ENCODE measurements around the gene DUSP7. TPM values are rescaled to one million over a fixed set of nuclear protein-coding genes. Genes with fewer than 3 reads are reported as not detected.

The DUSP7 gene
- total RNA-seq, 2 donors from 2014 or later: 9.1 to 34.0 TPM

DNA sequence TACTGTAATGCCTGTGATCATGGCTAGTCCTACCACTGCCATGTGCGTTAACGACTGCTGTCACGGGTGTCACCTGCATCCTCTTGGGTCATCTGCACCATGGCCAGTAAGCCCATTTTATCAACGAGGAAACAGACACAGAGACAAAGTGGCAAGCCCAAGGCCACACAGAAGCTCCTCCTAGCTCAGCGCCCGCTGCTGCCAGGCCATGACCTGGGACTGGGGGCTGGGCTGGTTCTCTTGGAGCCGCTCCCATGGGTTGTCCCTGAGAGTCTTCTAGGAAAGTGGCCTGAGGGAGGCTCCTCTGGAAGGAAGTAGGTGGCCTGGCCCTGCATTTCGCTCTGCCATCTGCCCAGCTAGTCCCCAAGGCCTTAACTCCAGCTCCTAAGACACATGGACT lies 4.9 kb downstream of the DUSP7 start:
- TF ChIP-seq POLR2AphosphoS5 (IDR thresholded peaks at IDR 0.05): no peak
- no peak for TF ChIP-seq POLR2A (IDR thresholded peaks at IDR 0.05)
- TF ChIP-seq, protein P1, sequence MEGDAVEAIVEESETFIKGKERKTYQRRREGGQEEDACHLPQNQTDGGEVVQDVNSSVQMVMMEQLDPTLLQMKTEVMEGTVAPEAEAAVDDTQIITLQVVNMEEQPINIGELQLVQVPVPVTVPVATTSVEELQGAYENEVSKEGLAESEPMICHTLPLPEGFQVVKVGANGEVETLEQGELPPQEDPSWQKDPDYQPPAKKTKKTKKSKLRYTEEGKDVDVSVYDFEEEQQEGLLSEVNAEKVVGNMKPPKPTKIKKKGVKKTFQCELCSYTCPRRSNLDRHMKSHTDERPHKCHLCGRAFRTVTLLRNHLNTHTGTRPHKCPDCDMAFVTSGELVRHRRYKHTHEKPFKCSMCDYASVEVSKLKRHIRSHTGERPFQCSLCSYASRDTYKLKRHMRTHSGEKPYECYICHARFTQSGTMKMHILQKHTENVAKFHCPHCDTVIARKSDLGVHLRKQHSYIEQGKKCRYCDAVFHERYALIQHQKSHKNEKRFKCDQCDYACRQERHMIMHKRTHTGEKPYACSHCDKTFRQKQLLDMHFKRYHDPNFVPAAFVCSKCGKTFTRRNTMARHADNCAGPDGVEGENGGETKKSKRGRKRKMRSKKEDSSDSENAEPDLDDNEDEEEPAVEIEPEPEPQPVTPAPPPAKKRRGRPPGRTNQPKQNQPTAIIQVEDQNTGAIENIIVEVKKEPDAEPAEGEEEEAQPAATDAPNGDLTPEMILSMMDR (IDR thresholded peaks at IDR 0.05): no peak
- Histone ChIP-seq H3K4me3 (no peak overlapping the region), H3K27me3 (replicated peaks; ENCODE audit: insufficient read depth) (no peaks in the 10 kb centered on the region), H3K27ac (peak overlapping the region in 1 of 2 donors; percentile 81), H3K36me3 (peaks cover 5 to 8% of the 10 kb centered on the region in 2 donors), H3K9me3 (no peaks in the 10 kb centered on the region), H3K4me1 (replicated peaks) (peaks cover 4% of the 10 kb centered on the region)
- intact Hi-C loops (cut with DNase I): loop anchor here (5.0 to 10.0 kb wide), 2 partner anchors 34 to 93 kb away; no protein-coding TSS in a partner anchor
- 87% methylated on average over 8 of the region's 8 CpGs for WGBS
- no peak for DNase-seq (ENCODE audit: low spot score)

DNA sequence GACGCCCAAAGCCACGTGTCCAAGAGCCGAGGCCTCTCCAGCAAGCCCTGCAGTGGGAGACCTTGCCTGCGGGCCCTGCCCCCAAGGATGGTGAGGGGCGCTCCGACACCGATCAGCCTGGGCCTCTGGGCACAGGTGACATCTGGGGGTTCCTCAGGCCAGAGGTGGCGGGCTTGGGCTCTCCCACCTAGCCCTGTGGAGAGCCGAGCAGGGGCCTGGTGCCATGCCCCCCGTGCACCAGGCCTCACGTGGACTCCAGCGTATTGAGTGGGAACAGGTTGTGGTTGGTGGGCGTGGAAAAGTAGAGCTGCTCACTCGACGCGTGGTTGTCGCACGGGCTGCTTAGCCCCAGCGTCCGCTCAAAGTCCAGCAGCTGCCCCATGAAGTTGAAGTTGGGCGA lies 5.8 kb downstream of the DUSP7 start:
- Histone ChIP-seq H3K4me3 (no peak overlapping the region), H3K27ac (no peak overlapping the region), H3K4me1 (replicated peaks) (peaks cover 4% of the 10 kb centered on the region), H3K9me3 (no peaks in the 10 kb centered on the region), H3K27me3 (replicated peaks; ENCODE audit: insufficient read depth) (no peaks in the 10 kb centered on the region), H3K36me3 (peaks cover 5 to 8% of the 10 kb centered on the region in 2 donors)
- WGBS: 88% methylated on average over 16 of the region's 21 CpGs
- TF ChIP-seq, protein P1 (IDR thresholded peaks at IDR 0.05): no peak
- no peak for TF ChIP-seq POLR2A (IDR thresholded peaks at IDR 0.05)
- no peak for TF ChIP-seq POLR2AphosphoS5 (IDR thresholded peaks at IDR 0.05)
- intact Hi-C loops (cut with DNase I): loop anchor here (5.0 to 10.0 kb wide), 2 partner anchors 33 to 94 kb away; no protein-coding TSS in a partner anchor
- DNase-seq (ENCODE audit: low spot score): no peak

DNA sequence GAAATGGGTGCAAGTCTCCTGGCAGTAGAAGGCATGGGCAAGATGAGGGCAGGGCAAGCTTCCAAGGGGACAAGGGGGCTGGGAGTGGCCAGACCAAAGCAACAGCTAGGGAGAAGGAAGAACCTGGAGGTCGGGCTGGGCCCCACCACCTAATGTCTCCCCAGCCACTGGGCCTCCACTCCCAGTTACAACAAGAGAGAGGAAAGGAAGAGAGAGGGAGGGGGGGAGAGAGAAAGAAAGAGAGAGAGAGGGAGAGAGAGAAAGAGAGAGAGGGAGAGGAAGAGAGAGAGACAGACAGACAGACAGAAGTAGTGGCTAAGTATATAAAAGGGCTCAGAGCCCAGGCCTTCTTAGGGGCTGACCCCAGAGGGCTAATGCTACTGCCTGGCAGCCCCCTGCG lies 6.9 kb downstream of the DUSP7 start:
- no peak for DNase-seq (ENCODE audit: low spot score)
- H3K4me3 ChIP-seq: no peak overlapping the region
- no peak overlapping the region for H3K27ac ChIP-seq
- no peaks in the 10 kb centered on the region for H3K27me3 ChIP-seq (replicated peaks; ENCODE audit: insufficient read depth)
- WGBS: 76% methylated on average over 2 of the region's 2 CpGs
- no peaks in the 10 kb centered on the region for H3K9me3 ChIP-seq
- TF ChIP-seq POLR2A (IDR thresholded peaks at IDR 0.05): no peak
- TF ChIP-seq, protein P1 (IDR thresholded peaks at IDR 0.05): no peak
- no peak for TF ChIP-seq POLR2AphosphoS5 (IDR thresholded peaks at IDR 0.05)
- peaks cover 4% of the 10 kb centered on the region for H3K4me1 ChIP-seq (replicated peaks)
- peaks cover 5 to 8% of the 10 kb centered on the region in 2 donors for H3K36me3 ChIP-seq
- intact Hi-C loops (cut with DNase I): no loop called here

DNA sequence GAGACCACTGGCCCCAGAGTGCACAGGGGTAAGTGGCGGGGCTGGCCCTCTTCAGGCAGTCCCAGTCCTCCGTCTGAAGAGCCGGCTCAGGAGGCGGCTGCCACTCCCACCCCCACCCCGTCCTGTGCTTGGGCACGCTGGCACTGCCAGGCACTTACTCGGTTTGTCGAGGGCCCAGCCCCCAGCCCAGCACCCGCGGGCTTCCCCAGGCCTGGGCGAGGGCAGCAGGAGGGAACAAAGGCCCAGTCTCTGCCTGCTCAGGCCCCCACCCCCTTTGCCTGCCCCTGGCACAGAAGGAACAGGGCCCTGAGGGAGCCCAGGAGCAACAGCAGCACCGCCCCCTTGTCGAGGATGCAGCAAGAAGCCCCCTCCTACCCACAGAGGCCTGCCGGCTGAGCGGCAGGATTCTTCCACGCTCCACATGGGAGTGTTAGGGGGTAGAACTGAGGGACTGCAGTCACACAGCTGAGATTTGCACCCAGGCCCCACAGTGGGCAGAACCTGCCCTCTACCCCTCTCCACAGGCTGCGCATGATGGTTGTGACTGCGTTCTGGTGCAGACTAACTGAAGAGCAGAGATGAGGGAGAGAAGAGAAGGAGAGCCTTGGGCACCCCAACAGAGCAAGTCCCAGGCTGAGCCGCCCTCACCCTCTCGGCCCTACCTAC lies 8.9 kb downstream of the DUSP7 start:
- DNase-seq (ENCODE audit: low spot score): no peak
- TF ChIP-seq POLR2A (IDR thresholded peaks at IDR 0.05) (no peak), POLR2AphosphoS5 (IDR thresholded peaks at IDR 0.05) (no peak)

DNA sequence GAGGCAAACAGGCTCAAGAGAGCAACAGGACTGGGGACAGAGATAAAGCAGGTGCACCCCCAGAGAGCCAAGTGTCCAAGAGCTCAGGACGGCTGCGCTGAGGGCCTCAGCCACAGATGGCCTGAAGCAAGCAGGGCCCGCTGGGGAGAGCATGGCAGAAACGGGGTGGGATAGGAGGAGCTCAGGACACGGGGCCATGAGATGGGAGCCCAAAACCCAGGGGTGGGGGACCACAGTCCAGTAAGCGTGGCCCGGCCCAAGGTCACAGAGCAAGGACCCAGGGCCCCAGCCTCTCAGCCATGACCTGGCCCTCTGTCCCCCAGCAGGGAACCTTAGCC lies 9.5 kb downstream of the DUSP7 start:
- DNase-seq (ENCODE audit: low spot score): no peak
- no peaks in the 10 kb centered on the region for H3K9me3 ChIP-seq
- 81% methylated on average over 7 of the region's 7 CpGs for whole genome bisulfite sequencing
- no peaks in the 10 kb centered on the region for H3K4me1 ChIP-seq (replicated peaks)
- H3K27me3 ChIP-seq (replicated peaks; ENCODE audit: insufficient read depth): no peaks in the 10 kb centered on the region
- TF ChIP-seq POLR2AphosphoS5 (IDR thresholded peaks at IDR 0.05) (no peak), POLR2A (IDR thresholded peaks at IDR 0.05) (no peak)
- TF ChIP-seq, protein P1 (IDR thresholded peaks at IDR 0.05): no peak
- intact Hi-C loops (cut with DNase I): no loop called here
- peaks cover 5 to 8% of the 10 kb centered on the region in 2 donors for H3K36me3 ChIP-seq
- H3K4me3 ChIP-seq: no peak overlapping the region
- no peak overlapping the region for H3K27ac ChIP-seq

More for the DNA sequence above, 8.9 kb downstream of the DUSP7 start:
- H3K4me1 ChIP-seq (replicated peaks): no peaks in the 10 kb centered on the region
- no peak overlapping the region for H3K27ac ChIP-seq
- no peak overlapping the region for H3K4me3 ChIP-seq
- no peaks in the 10 kb centered on the region for H3K9me3 ChIP-seq
- 60% methylated on average over 18 of the region's 20 CpGs for WGBS
- H3K27me3 ChIP-seq (replicated peaks; ENCODE audit: insufficient read depth): no peaks in the 10 kb centered on the region
- H3K36me3 ChIP-seq: peaks cover 5 to 8% of the 10 kb centered on the region in 2 donors
- intact Hi-C loops (cut with DNase I): no loop called here
